Glomerular endothelial cell (primary cell): ENCODE measurements around the gene NDUFB6. TPM values are rescaled to one million over a fixed set of nuclear protein-coding genes. Genes with fewer than 3 reads are reported as not detected.
"Not testable (repeated sequence)": the region's sequence is repeated elsewhere in the genome, so short reads cannot be mapped to it uniquely, and the experiment has no call there.

ENCODE experiments used
- DNase-seq: peaks from one replicate; pipeline ENCODE4 v3.0.0-alpha.2; 2011; ENCODE audit warnings: low read depth, low spot score; ENCODE audit errors: extremely low read depth
- total RNA-seq: library from RNA; depleted of rRNA; stranded (reverse); fragments of >200 nt; gene quantifications from 2 replicates; pipeline ENCODE4 v1.2.3, GENCODE V29; 2015

The NDUFB6 gene
- 37.0 and 66.6 TPM in 2 replicates for total RNA-seq

DNA sequence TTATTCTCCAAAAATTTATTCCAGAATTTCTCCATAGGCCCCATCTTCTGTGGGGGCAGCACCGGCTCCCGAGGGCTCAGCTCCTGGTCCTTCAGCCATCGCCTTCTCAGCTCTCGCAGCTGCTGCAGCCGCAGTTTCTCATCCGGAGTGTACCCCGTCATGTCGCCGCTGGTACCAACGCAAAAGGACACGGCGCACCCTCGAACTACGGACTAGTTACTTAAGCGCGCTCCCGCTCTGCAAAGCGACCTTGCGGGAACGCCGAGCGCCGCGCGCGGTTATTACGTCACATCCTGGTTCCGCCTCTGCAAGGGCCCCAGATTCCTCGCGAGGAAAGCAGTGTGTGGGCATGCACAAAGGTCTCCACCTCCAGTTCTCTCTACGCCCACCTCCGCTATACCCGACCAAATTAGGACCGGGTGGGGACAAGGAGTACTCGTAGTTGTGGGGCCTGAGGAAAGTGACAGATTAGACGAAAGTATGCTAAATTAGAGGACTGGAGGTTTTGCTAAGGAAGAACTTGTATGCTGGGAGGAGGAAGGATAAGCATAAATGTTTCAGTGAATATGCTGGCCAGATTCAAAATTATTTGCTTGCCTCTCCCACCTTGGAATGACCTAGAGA lies at the start of gene NDUFB6:
Gene NDUFB6 (minus strand): TSS at position 260 of the 624 bp plus-strand sequence. CDS start 99 bp downstream, at position 161.
- DNase-seq = no peak

- no peak for DNase-seq
These were observed 45.3 kb upstream of the NDUFB6 start for GRCh38 chr9:32618261-32618660.

DNA sequence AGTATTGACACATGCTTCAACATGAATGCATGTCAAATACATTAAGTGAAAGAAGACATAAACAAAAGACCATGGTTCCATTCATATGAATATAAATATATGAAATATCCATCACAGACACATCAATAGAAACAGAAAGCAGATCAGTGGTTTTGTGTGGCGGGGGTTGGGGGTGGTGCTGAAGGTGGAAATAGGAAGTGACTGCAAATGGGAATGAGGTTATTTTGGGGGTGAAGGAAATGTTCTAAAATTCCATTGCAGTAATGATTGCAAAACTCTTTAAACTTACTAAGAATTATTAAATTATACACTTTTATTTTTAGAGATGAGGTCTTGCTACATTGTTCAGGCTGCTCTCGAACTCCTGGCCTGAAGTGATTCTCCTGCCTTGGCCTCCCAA lies 33.9 kb upstream of the NDUFB6 start:
- DNase-seq = no peak

GRCh38 chr9:32603914-32604852 lies 31.2 kb upstream of the NDUFB6 start:
- no peak for DNase-seq

DNA sequence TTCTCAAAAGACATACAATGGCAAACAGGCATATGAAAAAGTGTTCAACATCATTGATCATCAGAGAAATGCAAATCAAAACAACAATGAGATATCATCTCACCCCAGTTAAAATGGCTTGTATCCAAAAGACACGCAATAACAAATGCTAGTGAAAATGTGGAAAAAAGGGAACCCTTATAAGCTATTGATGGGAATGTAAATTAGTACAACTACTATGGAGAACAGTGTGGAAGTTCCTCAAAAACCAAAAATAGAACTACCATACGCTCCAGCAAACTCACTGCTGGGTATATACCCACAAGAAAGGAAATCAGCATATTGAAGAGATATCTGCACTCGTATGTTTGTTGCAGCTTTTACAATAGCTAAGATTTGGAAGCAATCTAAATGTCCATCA lies 26.1 kb upstream of the NDUFB6 start:
- DNase-seq = not testable (repeated sequence)

DNA sequence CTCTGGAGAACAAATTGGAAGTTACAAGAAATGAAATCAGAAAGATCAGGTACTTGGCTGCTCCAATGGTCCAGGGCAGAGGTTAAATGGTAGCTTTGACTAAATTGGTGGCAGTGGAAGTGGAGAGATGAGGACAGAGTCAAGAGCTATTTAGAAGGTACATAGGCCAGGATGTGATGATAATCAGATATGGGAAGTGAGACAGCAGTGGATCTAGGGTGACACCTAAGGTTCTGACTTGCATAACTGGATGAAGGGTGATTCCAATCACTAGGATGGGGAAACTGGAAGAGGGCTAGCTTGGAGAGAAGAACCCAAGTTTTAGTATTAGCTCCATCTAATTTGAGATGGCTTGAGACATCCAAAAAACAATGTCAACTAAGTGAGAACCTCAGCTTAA lies 24.0 kb upstream of the NDUFB6 start:
- DNase-seq = no peak

- DNase-seq = no peak
These were observed 23.3 kb upstream of the NDUFB6 start for GRCh38 chr9:32596096-32596865.

DNA sequence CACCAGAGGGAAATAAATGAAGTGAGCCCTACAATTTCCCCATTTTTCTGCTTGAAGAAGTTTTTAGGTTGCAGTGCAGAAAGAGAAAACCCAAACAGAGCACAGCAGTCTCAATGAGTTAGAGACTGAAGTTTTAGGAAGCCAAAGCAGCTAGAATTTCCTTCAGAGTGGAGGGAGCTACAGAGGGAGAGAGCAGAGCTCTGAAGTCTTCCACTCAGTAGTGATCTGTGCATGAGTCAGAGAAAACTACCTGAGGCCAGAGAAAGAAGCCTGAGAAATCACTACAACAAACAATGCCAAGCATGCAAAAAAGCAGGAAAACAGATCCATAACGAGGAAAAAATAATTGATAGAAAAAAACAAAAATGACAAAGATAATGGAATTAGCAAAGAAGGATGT lies 17.9 kb upstream of the NDUFB6 start:
- no peak for DNase-seq

DNA sequence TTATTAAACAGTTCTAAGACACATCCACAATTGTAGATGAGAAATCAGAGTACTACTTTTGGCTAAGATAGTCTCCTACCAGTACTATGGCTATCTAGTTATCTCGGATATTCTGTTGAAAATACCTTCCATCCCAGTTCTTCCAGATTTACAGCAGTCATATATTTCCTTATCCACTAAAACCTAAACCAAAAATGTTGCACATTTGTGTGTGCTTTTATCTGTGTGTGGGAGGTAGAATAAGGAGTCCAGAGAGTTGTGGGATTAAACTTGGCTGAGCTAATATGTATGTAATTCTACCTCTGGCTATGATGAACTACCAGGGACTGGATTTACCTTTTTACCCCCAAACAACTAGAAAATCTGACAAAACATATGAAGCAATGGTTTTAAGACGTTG lies 17.5 kb upstream of the NDUFB6 start:
- DNase-seq = no peak

- DNase-seq = no peak
These were observed 16.2 kb upstream of the NDUFB6 start for GRCh38 chr9:32589083-32589723.

DNA sequence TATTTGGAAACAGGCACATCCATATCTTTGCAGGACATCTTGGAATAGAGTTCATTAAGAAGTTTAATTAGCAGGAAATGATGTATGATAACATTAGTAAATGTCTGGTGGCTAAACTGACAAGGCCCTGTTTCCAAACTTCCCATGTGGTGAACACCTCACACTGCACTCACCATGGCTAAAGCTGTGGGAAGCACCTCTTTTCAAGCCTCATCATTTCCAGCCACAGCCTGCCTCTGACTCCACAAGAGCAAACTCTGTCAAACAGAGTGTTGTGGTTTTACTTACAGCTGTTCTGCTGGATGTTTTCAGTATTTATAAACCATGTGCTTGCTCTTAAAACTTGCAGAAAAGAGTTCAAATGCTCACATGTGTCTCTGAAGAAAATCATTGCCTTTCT lies 14.9 kb upstream of the NDUFB6 start:
- DNase-seq = no peak

DNA sequence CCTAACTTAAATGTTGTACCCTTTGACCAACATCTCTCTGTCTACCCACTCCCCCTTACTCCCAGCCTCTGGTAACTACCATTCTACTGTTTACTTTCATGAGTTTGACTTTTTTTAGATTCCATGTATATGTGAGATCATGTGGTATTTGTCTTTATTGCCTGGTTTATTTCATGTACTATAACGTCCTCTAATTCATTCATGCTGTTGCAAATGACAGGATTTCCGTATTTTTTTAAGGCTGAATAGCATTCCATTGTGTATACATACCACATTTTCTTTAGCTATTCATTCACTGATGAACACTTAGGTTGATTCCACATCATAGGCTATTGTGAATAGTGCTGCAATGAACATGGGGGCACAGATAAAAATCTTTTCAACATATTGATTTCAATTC lies 11.8 kb upstream of the NDUFB6 start:
- no peak for DNase-seq

- peak; percentile 60 for DNase-seq
These were observed 8.7 kb upstream of the NDUFB6 start for GRCh38 chr9:32581512-32582143.

GRCh38 chr9:32580631-32581300 lies 7.8 kb upstream of the NDUFB6 start:
- no peak for DNase-seq

DNA sequence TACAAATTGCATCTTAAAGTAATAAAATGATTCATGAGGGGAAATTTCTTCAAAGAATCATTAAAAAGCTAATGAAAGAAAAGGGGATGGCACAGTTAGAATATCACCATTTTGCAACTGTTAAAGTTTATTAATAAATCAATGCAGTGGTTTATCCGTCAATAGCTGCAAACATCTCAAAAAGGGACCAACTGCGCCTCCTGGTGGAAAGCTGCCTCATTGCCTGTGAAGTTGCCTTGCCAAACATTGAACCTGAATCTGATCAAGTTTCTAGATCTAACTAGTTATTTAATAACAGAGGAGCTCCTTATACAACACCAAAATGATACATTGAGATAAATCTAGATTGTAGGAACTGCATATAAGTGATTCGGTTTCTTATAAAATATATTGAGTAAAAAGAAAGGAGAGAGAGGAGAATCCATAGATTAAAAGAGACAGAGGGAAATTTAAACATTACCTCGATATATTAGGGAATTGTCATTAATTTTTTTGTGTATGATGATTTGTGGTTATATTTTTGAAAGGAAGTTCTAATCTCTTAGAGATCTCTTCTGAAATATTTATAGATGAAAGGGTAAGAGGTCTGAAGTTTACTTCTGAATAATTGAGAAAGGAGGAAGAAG lies 6.9 kb upstream of the NDUFB6 start:
- no peak for DNase-seq

DNA sequence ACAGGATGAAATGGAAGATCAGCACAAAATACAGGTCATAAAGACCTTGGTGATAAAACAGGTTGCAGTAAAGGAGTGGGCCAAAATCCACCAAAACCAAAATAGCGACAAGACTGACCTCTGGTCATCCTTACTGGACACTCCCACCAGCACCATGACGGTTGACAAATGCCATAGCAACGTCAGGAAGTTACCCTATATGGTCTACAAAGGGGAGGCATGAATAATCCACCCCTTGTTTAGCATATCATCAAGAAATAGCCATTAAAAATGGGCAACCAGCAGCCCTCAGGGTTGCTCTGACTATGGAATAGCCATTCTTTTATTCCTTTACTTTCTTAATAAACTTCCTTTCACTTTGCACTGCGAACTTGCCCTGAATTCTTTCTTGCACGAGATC lies 6.0 kb upstream of the NDUFB6 start:
- DNase-seq = no peak

GRCh38 chr9:32577316-32577715 lies 4.4 kb upstream of the NDUFB6 start:
- no peak for DNase-seq

DNA sequence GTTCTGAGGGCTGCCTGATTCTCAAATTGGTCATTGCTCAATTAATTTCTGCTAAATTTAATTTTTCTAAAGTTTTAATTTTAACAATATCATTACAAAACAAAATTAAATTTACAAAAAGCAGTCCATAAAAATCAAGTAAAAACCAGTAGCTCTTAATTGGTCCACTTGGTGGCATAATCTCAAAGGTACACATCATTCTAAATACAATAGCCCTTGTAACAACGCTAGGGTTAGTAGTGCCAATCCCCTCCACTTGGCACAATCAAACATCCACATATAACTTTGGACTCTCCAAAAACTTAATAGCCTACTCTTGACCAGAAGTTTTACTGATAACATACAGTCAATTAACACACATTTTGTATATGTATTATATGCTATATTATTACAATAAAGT lies 1.9 kb upstream of the NDUFB6 start:
- no peak for DNase-seq

DNA sequence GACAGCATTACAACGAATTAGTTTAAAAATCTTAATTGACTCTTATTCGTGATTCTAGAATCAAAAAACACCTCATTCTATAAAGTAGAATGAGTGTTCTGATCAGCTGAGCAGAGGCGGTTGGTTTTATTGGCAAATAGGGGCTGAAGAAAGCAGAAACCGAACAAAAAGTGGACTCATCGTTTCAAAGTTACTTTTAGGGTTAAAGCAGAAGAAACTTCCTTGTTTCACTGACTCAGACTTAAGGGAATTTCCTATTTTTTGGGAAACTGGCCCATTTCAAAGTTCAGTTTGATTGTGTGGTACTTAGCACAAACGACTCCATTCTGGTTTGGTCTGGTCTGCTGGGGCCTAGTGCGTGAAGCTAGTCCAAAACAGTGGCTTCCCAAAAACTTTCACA lies 862 bp upstream of the NDUFB6 start:
- no peak for DNase-seq
